NCI-H2227 (cell line): ENCODE results near the gene KIAA1210.
"Not testable (repeated sequence)": the region's sequence is repeated elsewhere in the genome, so short reads cannot be mapped to it uniquely, and the experiment has no call there.

Source experiments
- DNase-seq: peaks from one replicate; lab custom pipeline; 2025; ENCODE audit not compliant: unreplicated experiment; lab: John Stamatoyannopoulos, UW

KIAA1210 gene

DNA sequence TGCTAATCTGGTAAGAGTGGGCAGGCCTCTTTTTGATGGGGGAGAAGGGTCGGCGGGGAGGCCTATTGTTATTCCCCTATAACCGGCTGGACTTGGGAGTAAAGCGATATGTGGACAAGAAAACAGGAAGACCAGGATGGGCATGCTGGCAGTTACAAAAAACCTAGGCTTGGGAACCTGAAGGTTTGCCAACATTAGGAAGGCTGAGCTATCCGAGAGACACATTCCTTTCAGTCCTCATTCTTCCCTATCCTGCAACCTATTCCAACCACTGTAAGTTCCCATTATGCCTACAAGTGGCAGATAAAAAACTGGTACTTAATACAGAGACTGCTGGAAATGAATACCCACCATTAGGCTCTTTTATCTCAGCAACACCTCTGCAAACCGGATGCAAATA is 87.2 kb downstream of the KIAA1210 start:
- DNase-seq = no peak

DNA sequence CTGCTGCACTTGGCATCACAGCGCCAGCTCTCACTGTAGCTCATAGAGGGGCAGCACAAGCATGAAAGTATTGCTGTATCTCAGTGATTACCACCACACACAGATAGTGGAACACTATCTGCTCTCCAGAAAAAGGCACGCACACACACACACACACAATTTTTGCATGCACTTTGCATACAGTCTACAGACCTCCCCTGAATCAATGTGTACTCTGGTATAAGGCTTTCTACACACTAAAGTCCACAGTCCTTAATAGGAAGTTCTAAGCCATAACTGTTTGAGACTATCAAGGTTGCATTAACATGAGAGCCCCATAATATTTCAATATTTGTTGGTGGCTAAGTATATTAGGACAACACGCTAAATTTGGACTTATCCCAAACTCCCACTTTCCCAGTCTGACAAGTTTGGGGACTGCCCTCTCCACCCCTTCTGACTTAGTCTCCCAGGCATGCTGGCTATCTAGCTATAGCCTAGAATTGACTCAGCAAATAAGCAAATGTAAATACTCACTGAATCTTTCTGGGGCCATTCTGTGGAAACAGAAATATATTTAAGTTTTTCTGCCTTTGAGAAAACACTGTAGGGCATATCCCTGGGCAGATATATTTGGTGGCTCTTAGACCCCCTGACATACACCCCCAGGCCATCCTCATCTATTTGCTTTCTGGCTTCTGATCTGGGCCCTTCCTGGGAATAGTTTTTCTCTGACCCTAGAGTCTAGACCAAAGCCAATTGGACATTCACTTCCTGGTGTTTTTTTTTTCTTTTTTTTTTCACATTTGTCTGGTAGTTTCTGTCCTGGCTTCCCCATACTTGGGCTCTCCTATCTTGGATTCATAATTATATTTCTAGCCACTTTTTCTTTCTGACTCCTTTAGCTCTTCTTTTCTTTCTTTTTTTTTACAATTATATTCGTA is 91.2 kb downstream of the KIAA1210 start:
- no peak for DNase-seq

DNA sequence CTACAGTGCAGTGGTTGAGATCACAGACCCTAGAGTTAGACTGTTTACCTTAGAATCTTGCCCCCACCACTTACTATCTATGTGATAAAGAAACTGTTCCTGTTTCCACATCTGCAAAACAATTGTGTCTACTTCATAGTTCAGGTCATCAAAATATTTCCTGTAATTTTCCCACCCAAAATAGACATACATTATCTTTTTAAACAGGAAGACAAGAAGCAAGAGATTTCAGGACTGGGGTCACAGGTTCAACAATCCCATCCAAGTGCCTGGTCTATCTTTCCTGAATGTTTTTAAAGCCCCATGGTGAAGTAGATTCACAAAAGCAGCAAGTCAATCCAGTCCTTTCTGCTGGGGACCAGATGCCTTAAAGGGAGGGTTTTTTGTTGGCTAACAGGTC is 96.6 kb downstream of the KIAA1210 start:
- no peak for DNase-seq

DNA sequence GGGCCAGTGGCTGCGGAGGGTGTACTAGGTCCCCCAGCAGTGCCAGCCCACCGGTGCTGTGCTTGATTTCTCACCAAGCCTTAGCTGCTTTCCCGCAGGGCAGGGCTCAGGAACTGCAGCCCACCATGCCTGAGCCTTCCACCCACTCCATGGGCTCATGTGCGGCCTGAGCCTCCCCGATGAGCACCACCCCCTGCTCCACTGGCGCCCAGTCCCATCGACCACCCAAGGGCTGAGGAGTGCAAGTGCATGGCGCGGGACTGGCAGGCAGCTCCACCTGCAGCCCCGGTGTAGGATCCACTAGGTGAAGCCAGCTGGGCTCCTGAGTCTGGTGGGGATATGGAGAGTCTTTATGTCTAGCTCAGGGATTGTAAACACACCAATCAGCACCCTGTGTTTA is 98.0 kb downstream of the KIAA1210 start:
- not testable (repeated sequence) for DNase-seq

DNA sequence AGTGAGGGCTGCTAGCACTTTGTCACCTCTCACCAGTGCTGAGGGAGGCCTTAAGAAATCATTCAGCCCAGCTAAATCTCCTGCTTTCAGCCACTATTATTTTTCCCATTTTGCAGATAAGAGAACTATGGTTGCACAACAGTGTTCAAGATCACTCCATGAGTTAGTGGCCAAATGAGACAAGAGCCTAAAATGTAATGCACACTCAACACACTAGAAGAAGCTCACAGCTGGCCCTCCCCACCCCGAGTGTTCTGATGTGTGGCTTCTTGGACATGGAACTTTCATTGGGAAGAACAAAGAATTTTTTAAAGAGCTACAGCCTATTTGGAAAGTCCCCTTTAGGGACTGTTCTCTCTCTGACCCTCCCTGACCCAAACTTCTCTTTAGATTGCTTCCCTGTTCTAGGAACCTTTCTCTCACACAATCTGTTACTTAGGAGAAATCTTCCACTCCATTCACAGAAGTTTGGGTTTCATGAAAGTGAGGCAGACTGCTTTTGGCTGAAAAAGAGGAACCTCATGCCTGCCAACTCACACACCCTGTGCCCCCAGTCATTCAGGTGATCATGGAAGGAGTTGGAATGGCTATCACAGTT is 98.8 kb downstream of the KIAA1210 start:
- DNase-seq = no peak
